IMR-90 (cell line): ENCODE results near the gene HSPA12A. TPM values are rescaled to one million over a fixed set of nuclear protein-coding genes. Genes with fewer than 3 reads are reported as not detected.

Experiments
- ATAC-seq: fragments of 200-7000 bp; cut with Tn5 transposase; 2 replicates; pipeline ENCODE4 v1.9.1; 2020; ENCODE audit warnings: low read depth, mild to moderate bottlenecking, moderate library complexity
- BruUV-seq: library from RNA; stranded (reverse); fragments of 400-500 nt; replicated peaks from 2 replicates; lab custom pipeline; 2021; lab: Mats Ljungman, UMichigan
- CTCF ChIA-PET: fragments of 300-600 bp; formaldehyde crosslinking; extraction: SDS; loops from one replicate; lab custom pipeline; 2021; ENCODE audit warnings: antibody characterized with exemption; lab: Yijun Ruan, JAX
- POLR2A ChIA-PET: fragments of 300-600 bp; sonication (Branson Sonifier 250); formaldehyde crosslinking; loops from one replicate; lab custom pipeline; 2022; ENCODE audit warnings: antibody characterized with exemption; ENCODE audit not compliant: unreplicated experiment; lab: Charles Lee
- DNase-seq: peaks from one replicate; pipeline ENCODE4 v3.0.0; 2013
- H2AFZ ChIP-seq: replicated peaks from 2 replicates; pipeline ENCODE3; 2013; ENCODE audit warnings: low read length, mild to moderate bottlenecking; ENCODE audit not compliant: poor library complexity
- H2AK5ac ChIP-seq: 2 replicates; pipeline ENCODE4 v1.6.1; 2013; ENCODE audit warnings: low read depth, low read length, inconsistent platforms
- H2AK9ac ChIP-seq: replicated peaks from 2 replicates; pipeline ENCODE3; 2013; ENCODE audit warnings: mild to moderate bottlenecking, low read depth, low read length, moderate library complexity; ENCODE audit not compliant: poor library complexity
- H2BK120ac ChIP-seq: 2 replicates; pipeline ENCODE4 v1.6.1; 2013; ENCODE audit warnings: low read depth, low read length, inconsistent platforms
- H2BK15ac ChIP-seq: 3 replicates; pipeline ENCODE4 v1.6.1; 2013; ENCODE audit warnings: low read depth, low read length, inconsistent platforms
- H2BK20ac ChIP-seq: 2 replicates; pipeline ENCODE4 v1.6.1; 2013; ENCODE audit warnings: low read depth, mild to moderate bottlenecking, inconsistent platforms, low read length, moderate library complexity
- H2BK5ac ChIP-seq: 2 replicates; pipeline ENCODE4 v1.6.1; 2013; ENCODE audit warnings: mild to moderate bottlenecking, low read depth, low read length, inconsistent platforms; ENCODE audit not compliant: poor library complexity, severe bottlenecking
- H3K14ac ChIP-seq: replicated peaks from 2 replicates; pipeline ENCODE4 v1.6.1; 2013; ENCODE audit warnings: low read depth, low read length, inconsistent platforms
- H3K18ac ChIP-seq: 2 replicates; pipeline ENCODE4 v1.6.1; 2013; ENCODE audit warnings: low read depth, low read length, control low read depth
- H3K23ac ChIP-seq: 2 replicates; pipeline ENCODE4 v1.6.1; 2013; ENCODE audit warnings: low read depth, low read length, inconsistent platforms
- H3K27ac ChIP-seq: 2 replicates; pipeline ENCODE4 v1.5.1; 2013; ENCODE audit warnings: mild to moderate bottlenecking, control low read depth, low read length; ENCODE audit not compliant: insufficient read depth
- H3K27me3 ChIP-seq: 2 replicates; pipeline ENCODE4 v1.6.1; 2013; ENCODE audit warnings: low read length; ENCODE audit not compliant: control insufficient read depth, insufficient read depth
- H3K36me3 ChIP-seq: 2 replicates; pipeline ENCODE4 v1.6.1; 2013; ENCODE audit warnings: low read length, mixed read lengths; ENCODE audit not compliant: control insufficient read depth, insufficient read depth
- H3K4ac ChIP-seq: 2 replicates; pipeline ENCODE4 v1.6.1; 2013; ENCODE audit warnings: low read depth, low read length, inconsistent platforms
- H3K4me1 ChIP-seq: 2 replicates; pipeline ENCODE4 v1.6.1; 2013; ENCODE audit warnings: low read length, mixed read lengths; ENCODE audit not compliant: control insufficient read depth, insufficient read depth
- H3K4me2 ChIP-seq: 2 replicates; pipeline ENCODE4 v1.6.1; 2013; ENCODE audit warnings: low read depth, mild to moderate bottlenecking, control low read depth, low read length, moderate library complexity
- H3K4me3 ChIP-seq: 2 replicates; pipeline ENCODE4 v1.5.1; 2013; ENCODE audit warnings: low read depth, mild to moderate bottlenecking, control low read depth, low read length, moderate library complexity; ENCODE audit not compliant: insufficient read depth
- H3K56ac ChIP-seq: 2 replicates; pipeline ENCODE4 v1.6.1; 2013; ENCODE audit warnings: low read length, inconsistent platforms; ENCODE audit not compliant: insufficient read depth; ENCODE audit errors: extremely low read depth
- H3K79me1 ChIP-seq, 2 experiments: 2 replicates each; pipeline ENCODE4 v1.6.1; 2013; ENCODE audit warnings: low read length in 2 of 2, inconsistent platforms in 1 of 2, low read depth in 1 of 2
- H3K9ac ChIP-seq: 2 replicates; pipeline ENCODE4 v1.6.1; 2013; ENCODE audit warnings: low read depth, low read length, control low read depth
- H3K9me1 ChIP-seq: 2 replicates; pipeline ENCODE4 v1.6.1; 2013; ENCODE audit warnings: low read length, inconsistent platforms; ENCODE audit not compliant: insufficient read depth
- H3K9me3 ChIP-seq: 2 replicates; pipeline ENCODE4 v1.6.1; 2013; ENCODE audit warnings: low read length; ENCODE audit not compliant: control insufficient read depth, insufficient read depth
- H4K20me1 ChIP-seq: 2 replicates; pipeline ENCODE4 v1.6.1; 2013; ENCODE audit warnings: low read length, inconsistent platforms; ENCODE audit not compliant: insufficient read depth
- H4K5ac ChIP-seq: 2 replicates; pipeline ENCODE4 v1.6.1; 2013; ENCODE audit warnings: mild to moderate bottlenecking, low read depth, low read length, control low read depth
- H4K8ac ChIP-seq, 2 experiments: 2 replicates each; pipeline ENCODE4 v1.6.1; 2013; ENCODE audit warnings: low read depth in 2 of 2, low read length in 2 of 2, control low read depth in 1 of 2, inconsistent platforms in 1 of 2
- H4K91ac ChIP-seq: 2 replicates; pipeline ENCODE4 v1.6.1; 2013; ENCODE audit warnings: low read depth, low read length, inconsistent platforms; ENCODE audit not compliant: insufficient read depth
- ELK1 ChIP-seq: fragments of 150-350 bp; IDR thresholded peaks from 2 replicates; pipeline ENCODE4 v1.6.1; 2016; ENCODE audit warnings: low read depth, mild to moderate bottlenecking, low read length, moderate library complexity, borderline replicate concordance
- USF2 ChIP-seq: fragments of 150-350 bp; IDR thresholded peaks from 2 replicates; pipeline ENCODE4 v1.6.1; 2017; ENCODE audit warnings: mild to moderate bottlenecking, antibody characterized with exemption, low read length, low read depth
- WGBS, 2 experiments: methylation state at CpG; one replicate each; pipeline versions ENCODE4 v1.1.5 to v1.1.7; 2013; ENCODE audit warnings: missing lambda C conversion rate in 2 of 2; ENCODE audit not compliant: insufficient read length in 1 of 2; ENCODE audit errors: extremely low coverage in 2 of 2; 5-methylcytosine and 5-hydroxymethylcytosine counted together
- dilution Hi-C: fragments of 300-500 bp; cut with HindIII; formaldehyde crosslinking; loops from one replicate; pipeline ENCODE4 v1.14.3; 2018; ENCODE audit warnings: low sequenced_read_pairs; ENCODE audit not compliant: unreplicated experiment
- in situ Hi-C: fragments of 300-500 bp; cut with MboI; formaldehyde crosslinking; loops from 3 replicates; pipeline ENCODE4 v1.14.3; 2019; ENCODE audit warnings: low sequenced_read_pairs, inconsistent platforms, mixed read lengths
- intact Hi-C: fragments of 100-400 bp; cut with micrococcal nuclease; formaldehyde crosslinking; loops from 2 replicates; pipeline ENCODE4 v1.10.0; 2022
- polyA plus RNA-seq, 3 experiments: library from polyadenylated mRNA; depleted of rRNA; stranded (reverse); fragments of >200 nt; gene quantifications; 2 replicates each; pipeline ENCODE4 v1.2.3, GENCODE V29; 2012; ENCODE audit warnings: low replicate concordance in 1 of 3
- total RNA-seq: library from RNA; depleted of rRNA; stranded (reverse); fragments of >200 nt; gene quantifications from 2 replicates; pipeline ENCODE4 v1.2.3, GENCODE V29; 2012

Gene HSPA12A
- total and polyA plus RNA-seq, 2 of the 4 experiments (the other 2 are of a cell fraction) = 16.1 to 16.7 TPM

- no peak overlapping the region for H2BK5ac ChIP-seq
- CTCF ChIA-PET = no interaction called here
Measured at GRCh38 chr10:116713846-116714245, 28.5 kb downstream of the HSPA12A start.

More at GRCh38 chr10:116713846-116714245, 28.5 kb downstream of the HSPA12A start:
- Histone ChIP-seq H2AK5ac (no peak overlapping the region), H4K20me1 (peaks cover 4% of the 10 kb centered on the region; the same call in 1 of the 2 replicates), H3K9ac (no peak overlapping the region), H3K4me3 (no peak overlapping the region), H2AFZ (no peak overlapping the region), H3K36me3 (no peaks in the 10 kb centered on the region), H4K8ac (no peak overlapping the region), H3K4ac (no peak overlapping the region), H3K23ac (no peak overlapping the region), H2BK20ac (no peak overlapping the region), H3K18ac (no peak overlapping the region), H2AK9ac (no peak overlapping the region), H4K91ac (no peak overlapping the region), H3K9me1 (peaks cover 3% of the 10 kb centered on the region; the same call in 1 of the 2 replicates), H3K27me3 (no peaks in the 10 kb centered on the region), H2BK120ac (no peak overlapping the region), H4K5ac (no peak overlapping the region), H3K56ac (no peak overlapping the region), H3K4me2 (no peak overlapping the region), H2BK15ac (no peak overlapping the region), H3K27ac (no peak overlapping the region), H3K14ac (no peak overlapping the region), H3K4me1 (peaks cover 6% of the 10 kb centered on the region), H3K9me3 (no peaks in the 10 kb centered on the region), H3K79me1 (peaks cover 21 to 33% of the 10 kb centered on the region in 2 experiments)
- POLR2A ChIA-PET = no interaction called here
- DNase-seq (no peak), ATAC-seq (no peak)
- TF ChIP-seq USF2 = no peak
- TF ChIP-seq ELK1 = no peak
- in situ Hi-C loops (no loop called here), dilution Hi-C loops (no loop called here), intact Hi-C loops (no loop called here)
- 89% methylated on average over 1 of the region's 1 CpG; no CpG with 5 or more reads in 1 of the 2 experiments for WGBS, 2 experiments
- no TSS peak for BruUV-seq
